SJSA1 (cell line): ENCODE measurements around the gene MED19. TPM values are rescaled to one million over a fixed set of nuclear protein-coding genes. Genes with fewer than 3 reads are reported as not detected.

Experiments used
- DNase-seq, 2 experiments: peaks; one replicate each; pipeline ENCODE4 v3.0.0-alpha.2; 2015 to 2020; ENCODE audit warnings: low spot score in 2 of 2, low read depth in 1 of 2
- H3K27ac ChIP-seq: fragments of 250-450 bp; sonication (Bioruptor Pico); 2 replicates; pipeline ENCODE4 v1.5.1; 2020; ENCODE audit warnings: mild to moderate bottlenecking, moderate library complexity
- H3K27me3 ChIP-seq: fragments of 250-450 bp; sonication (Bioruptor Pico); replicated peaks from 2 replicates; pipeline ENCODE4 v1.5.1; 2020; ENCODE audit warnings: mild to moderate bottlenecking, moderate library complexity
- H3K36me3 ChIP-seq: fragments of 250-450 bp; sonication (Bioruptor Pico); 2 replicates; pipeline ENCODE4 v1.5.1; 2020; ENCODE audit warnings: mild to moderate bottlenecking
- H3K4me1 ChIP-seq: fragments of 250-450 bp; sonication (Bioruptor Pico); replicated peaks from 2 replicates; pipeline ENCODE4 v1.6.1; 2021; ENCODE audit warnings: mild to moderate bottlenecking
- H3K4me3 ChIP-seq: fragments of 250-450 bp; sonication (Bioruptor Pico); 2 replicates; pipeline ENCODE4 v1.5.1; 2020; ENCODE audit warnings: mild to moderate bottlenecking
- H3K9me3 ChIP-seq: fragments of 250-450 bp; sonication (Bioruptor Pico); replicated peaks from 2 replicates; pipeline ENCODE4 v1.5.1; 2020; ENCODE audit warnings: mild to moderate bottlenecking
- total RNA-seq: library from RNA; depleted of rRNA; stranded (reverse); fragments of >200 nt; shearing (Covaris generic); gene quantifications from 2 replicates; pipeline ENCODE4 v1.2.3, GENCODE V29; 2014; rRNA removed

MED19 gene
- total RNA-seq, 1 experiment from 2014 or later: 32.5 TPM

GRCh38 chr11:57656885-57657193 lies 55.2 kb downstream of the MED19 start:
- peak overlapping the region; percentile 48 for H3K4me3 ChIP-seq
- H3K27me3 ChIP-seq: no peaks in the 10 kb centered on the region
- no peaks in the 10 kb centered on the region for H3K9me3 ChIP-seq
- DNase-seq: no peak
- peaks cover 25% of the 10 kb centered on the region for H3K36me3 ChIP-seq
- H3K27ac ChIP-seq: peak overlapping the region; percentile 25; the same call in 1 of the 2 replicates
- no peaks in the 10 kb centered on the region; the same call in 1 of the 2 replicates for H3K4me1 ChIP-seq

Other genes starting within 250 kb of the MED19 start
- 6.0 and 6.4 TPM in 2 replicates for gene SLC43A1, start 196.5 kb downstream of the MED19 start, total RNA-seq
- 105 and 157 TPM in 2 replicates for gene TIMM10, start 181.5 kb downstream of the MED19 start, total RNA-seq
- not detected in 2 replicates for gene SMTNL1, start 174.6 kb downstream of the MED19 start, total RNA-seq
- gene UBE2L6, start 144.5 kb downstream of the MED19 start, total RNA-seq: 8.6 and 17.3 TPM in 2 replicates
- gene SERPING1, start 114.5 kb downstream of the MED19 start, total RNA-seq: not detected in 2 replicates
- not detected in 2 replicates for gene YPEL4, start 62.3 kb downstream of the MED19 start, total RNA-seq
- gene CLP1, start 54.5 kb downstream of the MED19 start, total RNA-seq: 16.6 and 24.1 TPM in 2 replicates
- 26.8 and 42.0 TPM in 2 replicates for gene ZDHHC5, start 44.1 kb downstream of the MED19 start, total RNA-seq
- 76.7 and 132 TPM in 2 replicates for gene TMX2, start 378 bp upstream of the MED19 start, total RNA-seq
- 234 and 322 TPM in 2 replicates for gene SELENOH, start 29.3 kb upstream of the MED19 start, total RNA-seq
- not detected in 2 replicates for gene BTBD18, start 39.6 kb upstream of the MED19 start, total RNA-seq
- gene CTNND1, start 49.6 kb upstream of the MED19 start, total RNA-seq: 106 and 128 TPM in 2 replicates